Adrenal gland (tissue), 12 donors: ENCODE results near the gene PPP5C. TPM values are rescaled to one million over a fixed set of nuclear protein-coding genes. Genes with fewer than 3 reads are reported as not detected.

Source experiments
- DNase-seq, 7 donors: peaks; one replicate each; pipeline ENCODE4 v3.0.0-alpha.2; 2019 to 2020
- H3K27ac ChIP-seq, 5 donors: fragments of 200-600 bp; sonication (generic) in 4 of 5; 1 replicate in 3 of 5; 2 replicates in 2 of 5; pipeline versions ENCODE4 v1.5.1 to v1.8.0; 2016 to 2020; ENCODE audit warnings: mild to moderate bottlenecking in 1 of 5
- H3K27me3 ChIP-seq: fragments of 200-600 bp; 2 replicates; pipeline ENCODE4 v1.8.0; 2021
- H3K36me3 ChIP-seq, 2 donors: fragments of 200-600 bp; replicated peaks in 1 of 2; 1 replicate in 1 of 2; 2 replicates in 1 of 2; pipeline versions ENCODE4 v1.5.1 to v1.8.0; 2018 to 2022
- H3K4me1 ChIP-seq, 2 donors: fragments of 200-600 bp; replicated peaks in 1 of 2; 1 replicate in 1 of 2; 2 replicates in 1 of 2; pipeline versions ENCODE4 v1.5.1 to v1.8.0; 2018 to 2021
- H3K4me3 ChIP-seq, 4 donors: fragments of 200-600 bp; sonication (generic) in 3 of 4; one replicate each; pipeline ENCODE4 v1.5.1; 2016 to 2018
- H3K9me3 ChIP-seq, 3 donors: fragments of 200-600 bp; sonication (generic) in 1 of 3; replicated peaks in 1 of 3; 1 replicate in 2 of 3; 2 replicates in 1 of 3; pipeline versions ENCODE4 v1.5.1 to v1.8.0; 2016 to 2021
- POLR2A ChIP-seq, 2 donors: fragments of 450-650 bp; IDR thresholded peaks; one replicate each; pipeline ENCODE4 v1.6.1; 2017; ENCODE audit warnings: antibody characterized with exemption in 2 of 2, mild to moderate bottlenecking in 2 of 2, moderate library complexity in 1 of 2
- WGBS, 4 donors: extraction: QIAGEN DNeasy Blood & Tissue Kit in 2 of 4; methylation state at CpG; one replicate each; pipeline versions ENCODE4 v1.1.5 to v1.1.7; 2013 to 2017; 5-methylcytosine and 5-hydroxymethylcytosine counted together
- intact Hi-C, 2 donors: fragments of 100-400 bp; cut with DNase I; formaldehyde crosslinking; loops; one replicate each; pipeline versions ENCODE4 v1.14.1 to v1.15.0; 2022 to 2023
- polyA plus RNA-seq, 3 donors: library from polyadenylated mRNA; stranded (reverse); fragments of 200-250 nt in 2 of 3; fragments of 350-450 nt in 1 of 3; fragmentation: Illumina TruSeq in 1 of 3; extraction: RNeasy Lipid Tissue Mini Kit (QIAGEN cat#74804) in 1 of 3; gene quantifications; one replicate each; pipeline ENCODE4 v1.2.3, GENCODE V29; 2013 to 2014
- total RNA-seq, 9 donors: library from RNA; depleted of rRNA in 4 of 9; stranded (reverse); fragments of >200 nt in 4 of 9; fragments of 120-200 nt in 1 of 9; fragmentation: NEBNext Ultra II Directional in 1 of 9; extraction: Animal tissue kit (Norgen Biotek cat#: 25700) in 1 of 9; gene quantifications; one replicate each; pipeline versions ENCODE4 v1.1.0 to v1.2.4, GENCODE V29; 2013 to 2023
- TF ChIP-seq, protein P1 (sequence below), 6 experiments: fragments of 450-650 bp in 4 of 6; fragments of 200-600 bp in 2 of 6; sonication (generic) in 1 of 6; IDR thresholded peaks; 1 replicate in 5 of 6; 2 replicates in 1 of 6; pipeline versions ENCODE4 v1.5.1 to v1.8.0; 2016 to 2021; ENCODE audit warnings: antibody characterized with exemption in 6 of 6, mild to moderate bottlenecking in 2 of 6, moderate library complexity in 1 of 6
- donor health status: healthy with polysubstance abuse.
- donor health status: Bipolar disorder and iron deficiency.
- donor health status: DM: yes; HTN: yes; CAD: no.
- donor health status: DM: no; HTN: no; CAD: no.
- donor health status: DM: no; HTN: no; CAD: no.
- donor health status: DM: yes; HTN: yes; CAD: no.

PPP5C gene
- total and polyA plus RNA-seq, 12 donors, result 42.3 to 135 (median 75.1) TPM

DNA sequence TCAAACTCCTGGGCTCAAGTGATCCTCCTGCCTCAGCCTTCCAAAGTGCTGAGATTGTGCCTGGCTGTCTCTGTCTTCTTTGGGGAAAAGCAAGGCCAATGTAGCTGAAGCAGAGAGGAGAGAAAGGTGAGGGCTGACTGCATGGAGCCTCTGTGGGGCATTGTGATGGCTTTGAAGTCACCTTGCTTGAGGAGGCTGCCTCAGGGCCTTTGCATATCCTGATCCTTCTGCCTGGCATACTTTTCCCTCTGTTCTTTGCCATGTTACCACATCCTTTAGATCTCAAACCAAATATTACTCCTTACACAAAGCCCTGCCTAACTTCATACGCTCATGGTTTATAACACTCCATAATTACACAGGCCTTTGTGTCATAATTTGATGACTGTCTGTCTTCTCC is 9.4 kb upstream of the PPP5C start:
- no peak for DNase-seq
- no peaks in the 10 kb centered on the region for H3K27me3 ChIP-seq
- intact Hi-C loops, result no loop called here
- TF ChIP-seq, protein P1, sequence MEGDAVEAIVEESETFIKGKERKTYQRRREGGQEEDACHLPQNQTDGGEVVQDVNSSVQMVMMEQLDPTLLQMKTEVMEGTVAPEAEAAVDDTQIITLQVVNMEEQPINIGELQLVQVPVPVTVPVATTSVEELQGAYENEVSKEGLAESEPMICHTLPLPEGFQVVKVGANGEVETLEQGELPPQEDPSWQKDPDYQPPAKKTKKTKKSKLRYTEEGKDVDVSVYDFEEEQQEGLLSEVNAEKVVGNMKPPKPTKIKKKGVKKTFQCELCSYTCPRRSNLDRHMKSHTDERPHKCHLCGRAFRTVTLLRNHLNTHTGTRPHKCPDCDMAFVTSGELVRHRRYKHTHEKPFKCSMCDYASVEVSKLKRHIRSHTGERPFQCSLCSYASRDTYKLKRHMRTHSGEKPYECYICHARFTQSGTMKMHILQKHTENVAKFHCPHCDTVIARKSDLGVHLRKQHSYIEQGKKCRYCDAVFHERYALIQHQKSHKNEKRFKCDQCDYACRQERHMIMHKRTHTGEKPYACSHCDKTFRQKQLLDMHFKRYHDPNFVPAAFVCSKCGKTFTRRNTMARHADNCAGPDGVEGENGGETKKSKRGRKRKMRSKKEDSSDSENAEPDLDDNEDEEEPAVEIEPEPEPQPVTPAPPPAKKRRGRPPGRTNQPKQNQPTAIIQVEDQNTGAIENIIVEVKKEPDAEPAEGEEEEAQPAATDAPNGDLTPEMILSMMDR (IDR thresholded peaks at IDR 0.05), result no peak
- TF ChIP-seq POLR2A (IDR thresholded peaks at IDR 0.05), result no peak
- WGBS, 4 donors, result 85 to 96% (median 90%) methylated on average over 1 of the region's 1 CpG
- H3K9me3 ChIP-seq, result no peaks in the 10 kb centered on the region
- peaks cover 0 to 11% of the 10 kb centered on the region in 2 donors for H3K36me3 ChIP-seq
- no peak overlapping the region for H3K27ac ChIP-seq
- H3K4me1 ChIP-seq, result no peaks in the 10 kb centered on the region
- H3K4me3 ChIP-seq, result no peak overlapping the region

DNA sequence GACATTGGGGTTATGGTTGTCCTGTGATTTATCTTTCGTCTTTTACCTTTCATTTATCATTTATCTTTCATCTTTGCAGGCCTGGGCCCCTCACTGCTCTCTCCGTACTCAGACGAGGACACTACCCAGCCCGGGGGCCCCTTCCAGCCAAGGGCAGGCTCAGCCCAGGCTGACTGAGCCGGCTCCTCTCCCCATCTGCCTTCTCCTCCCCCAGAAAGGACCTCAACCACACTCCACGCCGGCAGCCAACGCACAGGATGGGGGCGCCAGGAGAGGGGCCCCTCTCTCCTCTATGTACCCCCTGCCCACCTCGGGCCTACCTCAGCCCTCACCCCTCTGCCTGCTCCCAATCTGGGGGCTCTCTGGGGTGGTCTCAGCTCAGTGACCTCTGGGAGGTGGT is 7.4 kb upstream of the PPP5C start:
- H3K36me3 ChIP-seq, result peaks cover 0 to 9% of the 10 kb centered on the region in 2 donors
- no peak for DNase-seq
- no peaks in the 10 kb centered on the region for H3K4me1 ChIP-seq
- no peak for TF ChIP-seq POLR2A (IDR thresholded peaks at IDR 0.05)
- TF ChIP-seq, protein P1 (IDR thresholded peaks at IDR 0.05), result no peak
- 62 to 74% (median 67%) methylated on average over 10 of the region's 10 CpGs for WGBS, 4 donors
- intact Hi-C loops, result no loop called here
- H3K4me3 ChIP-seq, result no peak overlapping the region
- no peaks in the 10 kb centered on the region for H3K27me3 ChIP-seq
- H3K9me3 ChIP-seq, result no peaks in the 10 kb centered on the region
- H3K27ac ChIP-seq, result no peak overlapping the region

DNA sequence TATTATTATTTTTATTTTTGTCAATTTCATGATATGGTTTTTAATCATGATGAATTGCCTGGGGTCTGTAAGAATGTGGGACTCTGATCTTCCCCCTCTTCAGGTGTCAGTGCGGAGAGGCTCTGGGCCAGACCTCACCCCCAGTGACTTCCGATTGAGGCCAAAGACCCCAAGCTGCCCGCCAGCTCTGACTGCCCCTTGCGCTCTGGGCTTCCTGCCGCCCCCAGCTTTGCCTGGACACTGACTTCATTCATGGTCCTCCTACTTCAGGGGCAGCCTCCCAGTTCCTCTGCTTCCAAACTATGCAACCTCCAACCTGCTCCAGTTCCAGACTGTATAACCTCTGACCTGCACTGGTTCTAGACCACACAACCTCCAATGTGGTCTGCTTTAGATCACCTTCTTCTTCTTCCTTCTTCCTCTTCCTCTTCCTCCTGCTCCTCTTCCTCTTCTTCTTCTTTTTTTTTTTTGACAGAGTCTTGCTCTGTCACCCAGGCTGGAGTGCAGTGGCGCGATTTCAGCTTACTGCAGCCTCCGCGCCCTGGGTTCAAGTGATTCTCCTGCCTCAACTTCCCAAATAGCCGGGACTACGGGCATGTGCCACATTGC is 6.7 kb upstream of the PPP5C start:
- WGBS, 4 donors, result 90 to 97% (median 96%) methylated on average over 11 of the region's 11 CpGs
- TF ChIP-seq, protein P1 (IDR thresholded peaks at IDR 0.05), result no peak
- TF ChIP-seq POLR2A (IDR thresholded peaks at IDR 0.05), result no peak
- DNase-seq, result no peak
- Histone ChIP-seq H3K27me3 (no peaks in the 10 kb centered on the region), H3K36me3 (peaks cover 0 to 9% of the 10 kb centered on the region in 2 donors), H3K27ac (no peak overlapping the region), H3K9me3 (no peaks in the 10 kb centered on the region), H3K4me3 (no peak overlapping the region), H3K4me1 (no peaks in the 10 kb centered on the region)
- intact Hi-C loops, result no loop called here

DNA sequence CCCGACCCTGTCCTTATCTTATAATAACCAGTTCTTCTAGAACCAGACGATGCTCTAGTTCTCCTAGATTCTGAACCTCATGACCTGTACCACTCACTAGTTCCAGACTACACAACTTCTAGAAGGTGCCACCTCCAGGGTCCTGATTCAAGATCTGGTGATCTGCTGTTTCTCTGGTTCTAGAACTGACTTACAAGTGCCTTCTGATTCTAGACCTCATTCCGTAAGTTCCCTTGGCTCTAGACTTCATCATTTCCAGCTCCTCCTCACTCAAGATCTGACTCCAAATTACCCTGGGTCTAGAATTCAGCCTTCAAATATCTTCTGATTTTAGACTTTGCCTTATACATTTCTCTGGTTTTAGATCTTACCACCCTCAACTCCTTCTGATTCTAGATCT is 5.0 kb upstream of the PPP5C start:
- no peak overlapping the region for H3K27ac ChIP-seq
- intact Hi-C loops, result no loop called here
- peaks cover 0 to 9% of the 10 kb centered on the region in 2 donors for H3K36me3 ChIP-seq

More for the DNA sequence above, 5.0 kb upstream of the PPP5C start:
- H3K4me3 ChIP-seq, result no peak overlapping the region
- DNase-seq, result no peak
- H3K9me3 ChIP-seq, result no peaks in the 10 kb centered on the region
- H3K4me1 ChIP-seq, result peaks cover 0 to 6% of the 10 kb centered on the region in 2 donors
- TF ChIP-seq, protein P1 (IDR thresholded peaks at IDR 0.05), result no peak
- H3K27me3 ChIP-seq, result no peaks in the 10 kb centered on the region
- WGBS, 4 donors, result 82 to 94% (median 90%) methylated on average over 3 of the region's 3 CpGs
